ENCODE results near the gene DLX4. TPM values are rescaled to one million over a fixed set of nuclear protein-coding genes. Genes with fewer than 3 reads are reported as not detected.

Gene DLX4
- total RNA-seq, 1 donor = not detected

GRCh38 chr17:49962599-49963308 is 6.2 kb upstream of the DLX4 start:
- H3K4me3 ChIP-seq (ENCODE audit: low read depth, low read length) = no peak overlapping the region
- TF ChIP-seq CTCF (IDR thresholded peaks at IDR 0.05; ENCODE audit: insufficient read depth, low read length) = no peak
- no peak for DNase-seq (ENCODE audit: low read depth)

- TF ChIP-seq CTCF (IDR thresholded peaks at IDR 0.05; ENCODE audit: insufficient read depth, low read length) = no peak
- DNase-seq (ENCODE audit: low read depth) = no peak
- no peak overlapping the region for H3K4me3 ChIP-seq (ENCODE audit: low read depth, low read length)
These were observed 5.7 kb upstream of the DLX4 start for GRCh38 chr17:49963309-49963625.

GRCh38 chr17:49963626-49964302 is 5.2 kb upstream of the DLX4 start:
- no peak for TF ChIP-seq CTCF (IDR thresholded peaks at IDR 0.05; ENCODE audit: insufficient read depth, low read length)
- H3K4me3 ChIP-seq (ENCODE audit: low read depth, low read length) = no peak overlapping the region
- DNase-seq (ENCODE audit: low read depth) = no peak

GRCh38 chr17:49964303-49964768 is 4.7 kb upstream of the DLX4 start:
- no peak for TF ChIP-seq CTCF (IDR thresholded peaks at IDR 0.05; ENCODE audit: insufficient read depth, low read length)
- DNase-seq (ENCODE audit: low read depth) = no peak
- H3K4me3 ChIP-seq (ENCODE audit: low read depth, low read length) = no peak overlapping the region

GRCh38 chr17:49964769-49965523 is 4.0 kb upstream of the DLX4 start:
- no peak for DNase-seq (ENCODE audit: low read depth)
- no peak for TF ChIP-seq CTCF (IDR thresholded peaks at IDR 0.05; ENCODE audit: insufficient read depth, low read length)
- no peak overlapping the region for H3K4me3 ChIP-seq (ENCODE audit: low read depth, low read length)

GRCh38 chr17:49965524-49965909 is 3.5 kb upstream of the DLX4 start:
- H3K4me3 ChIP-seq (ENCODE audit: low read depth, low read length) = no peak overlapping the region
- DNase-seq (ENCODE audit: low read depth) = no peak
- no peak for TF ChIP-seq CTCF (IDR thresholded peaks at IDR 0.05; ENCODE audit: insufficient read depth, low read length)
